K562 (cell line): ENCODE data around the gene HAUS7. TPM values are rescaled to one million over a fixed set of nuclear protein-coding genes. Genes with fewer than 3 reads are reported as not detected.

Experiments
- HLTF ChIP-seq: fragments of 450-650 bp; IDR thresholded peaks from 2 replicates; pipeline ENCODE4 v1.6.1; 2016
- KDM1A ChIP-seq, 2 experiments: fragments of 450-650 bp; IDR thresholded peaks; 2 replicates each; pipeline ENCODE4 v1.6.1; 2016; ENCODE audit warnings: mild to moderate bottlenecking in 2 of 2
- MYC ChIP-seq, 2 experiments: fragments of 250-450 bp in 1 of 2; sonication (Bioruptor Pico) in 1 of 2; IDR thresholded peaks; 2 replicates each; pipeline versions ENCODE4 v1.5.1 to v1.6.1; 2012 to 2021; ENCODE audit warnings: low read depth in 2 of 2, borderline replicate concordance in 1 of 2, improper control_type of control experiment in 1 of 2, low read length in 1 of 2, mild to moderate bottlenecking in 1 of 2, moderate library complexity in 1 of 2
- NFIC ChIP-seq: fragments of 450-650 bp; IDR thresholded peaks from 2 replicates; pipeline ENCODE4 v1.6.1; 2017; ENCODE audit warnings: mild to moderate bottlenecking, inconsistent platforms
- NR2C2 ChIP-seq, 2 experiments: fragments of 200-800 bp in 1 of 2; sonication (Bioruptor generic) in 1 of 2; sonication (generic) in 1 of 2; formaldehyde crosslinking in 1 of 2; IDR thresholded peaks; 2 replicates each; pipeline versions ENCODE4 v1.6.1 to v1.8.0; 2016 to 2022; ENCODE audit warnings: mild to moderate bottlenecking in 1 of 2, missing compliant biosample characterization in 1 of 2, missing genetic modification characterization in 1 of 2, missing genetic modification reagents in 1 of 2
- NRF1 ChIP-seq, 2 experiments: fragments of 450-650 bp; IDR thresholded peaks in 1 of 2; conservative IDR thresholded peaks in 1 of 2; 2 replicates each; pipeline ENCODE4 v1.6.1; 2014; ENCODE audit warnings: mild to moderate bottlenecking in 2 of 2
- RBM25 ChIP-seq: fragments of 200-400 bp; formaldehyde crosslinking; IDR thresholded peaks from 2 replicates; pipeline ENCODE4 v1.6.1; 2018; ENCODE audit warnings: low read length, low read depth, moderate library complexity; ENCODE audit not compliant: severe bottlenecking
- RCOR1 ChIP-seq, 2 experiments: IDR thresholded peaks; 2 replicates each; pipeline ENCODE4 v1.6.1; 2012; ENCODE audit warnings: low read depth in 2 of 2, low read length in 2 of 2, borderline replicate concordance in 1 of 2, improper control_type of control experiment in 1 of 2
- SMAD4 ChIP-seq: fragments of 250-450 bp; sonication (Bioruptor Pico); conservative IDR thresholded peaks from 2 replicates; pipeline ENCODE4 v1.8.0; 2021; ENCODE audit warnings: inconsistent platforms, mild to moderate bottlenecking, moderate library complexity
- SPI1 ChIP-seq: IDR thresholded peaks from 2 replicates; pipeline ENCODE4 v1.6.1; 2011; ENCODE audit warnings: low read depth, low read length, control low read depth, borderline replicate concordance
- TBP ChIP-seq: optimal IDR thresholded peaks from 2 replicates; pipeline ENCODE3; 2011; ENCODE audit warnings: low read depth, low read length, improper control_type of control experiment
- TEAD2 ChIP-seq: fragments of 450-650 bp; IDR thresholded peaks from 2 replicates; pipeline ENCODE4 v1.6.1; 2016; ENCODE audit warnings: missing genetic modification characterization, control low read depth, missing compliant biosample characterization
- TEAD4 ChIP-seq, 2 experiments: sonication (generic) in 1 of 2; formaldehyde crosslinking in 1 of 2; IDR thresholded peaks; 2 replicates each; pipeline versions ENCODE4 v1.6.1 to v1.8.0; 2012 to 2022; ENCODE audit warnings: borderline replicate concordance in 1 of 2, inconsistent platforms in 1 of 2, low read length in 1 of 2, mild to moderate bottlenecking in 1 of 2, missing genetic modification reagents in 1 of 2
- ZNF263 ChIP-seq: sonication (generic); formaldehyde crosslinking; IDR thresholded peaks from 2 replicates; pipeline ENCODE4 v1.8.0; 2022; ENCODE audit warnings: mild to moderate bottlenecking, missing genetic modification reagents, borderline replicate concordance
- ZNF41 ChIP-seq: fragments of 250-450 bp; sonication (Bioruptor Pico); conservative IDR thresholded peaks from 2 replicates; pipeline ENCODE4 v1.4.0; 2020; ENCODE audit warnings: mild to moderate bottlenecking
- polyA plus RNA-seq, 8 experiments: library from polyadenylated mRNA; depleted of rRNA in 4 of 8; stranded (reverse) in 5 of 8; unstranded in 3 of 8; fragments of >200 nt; fragmentation: Nextera tagmentation in 2 of 8; fragmentation: Illumina TruSeq in 1 of 8; extraction: Ambion mirVana in 2 of 8; extraction: Trizol in 1 of 8; gene quantifications; 2 replicates each; pipeline versions ENCODE4 v1.2.1 to v1.2.3, GENCODE V29; 2011 to 2014; ENCODE audit warnings: inconsistent platforms in 1 of 8, missing spikeins in 1 of 8
- total RNA-seq, 7 experiments: library from RNA; depleted of rRNA in 6 of 7; stranded (reverse); fragments of >200 nt in 6 of 7; fragmentation: Illumina TruSeq in 2 of 7; extraction: Trizol in 2 of 7; gene quantifications; 2 replicates each; pipeline versions ENCODE4 v1.2.1 to v1.2.3, GENCODE V29; 2011 to 2021; ENCODE audit warnings: low replicate concordance in 1 of 7
- TF ChIP-seq, protein P1 (sequence below): fragments of 200-800 bp; sonication (Bioruptor generic); IDR thresholded peaks from 2 replicates; pipeline ENCODE4 v1.6.1; 2017; ENCODE audit warnings: missing genetic modification characterization, missing compliant biosample characterization
- TF ChIP-seq, protein P2 (sequence below): fragments of 250-450 bp; sonication (Bioruptor Pico); IDR thresholded peaks from 2 replicates; pipeline ENCODE4 v1.4.0; 2020; ENCODE audit warnings: mild to moderate bottlenecking
- TF ChIP-seq, protein P3 (sequence below), 2 experiments: fragments of 200-800 bp in 1 of 2; sonication (Bioruptor generic) in 1 of 2; sonication (generic) in 1 of 2; formaldehyde crosslinking in 1 of 2; IDR thresholded peaks in 1 of 2; conservative IDR thresholded peaks in 1 of 2; 2 replicates each; pipeline versions ENCODE4 v1.5.0 to v1.6.1; 2016 to 2020; ENCODE audit warnings: missing compliant biosample characterization in 1 of 2, missing genetic modification characterization in 1 of 2, missing genetic modification reagents in 1 of 2

The HAUS7 gene
- total and polyA plus RNA-seq, 9 of the 15 experiments (the other 6 are each of a cell fraction or from before 2014, with no cell fraction given): 10.0 to 94.9 (median 48.8) TPM

DNA sequence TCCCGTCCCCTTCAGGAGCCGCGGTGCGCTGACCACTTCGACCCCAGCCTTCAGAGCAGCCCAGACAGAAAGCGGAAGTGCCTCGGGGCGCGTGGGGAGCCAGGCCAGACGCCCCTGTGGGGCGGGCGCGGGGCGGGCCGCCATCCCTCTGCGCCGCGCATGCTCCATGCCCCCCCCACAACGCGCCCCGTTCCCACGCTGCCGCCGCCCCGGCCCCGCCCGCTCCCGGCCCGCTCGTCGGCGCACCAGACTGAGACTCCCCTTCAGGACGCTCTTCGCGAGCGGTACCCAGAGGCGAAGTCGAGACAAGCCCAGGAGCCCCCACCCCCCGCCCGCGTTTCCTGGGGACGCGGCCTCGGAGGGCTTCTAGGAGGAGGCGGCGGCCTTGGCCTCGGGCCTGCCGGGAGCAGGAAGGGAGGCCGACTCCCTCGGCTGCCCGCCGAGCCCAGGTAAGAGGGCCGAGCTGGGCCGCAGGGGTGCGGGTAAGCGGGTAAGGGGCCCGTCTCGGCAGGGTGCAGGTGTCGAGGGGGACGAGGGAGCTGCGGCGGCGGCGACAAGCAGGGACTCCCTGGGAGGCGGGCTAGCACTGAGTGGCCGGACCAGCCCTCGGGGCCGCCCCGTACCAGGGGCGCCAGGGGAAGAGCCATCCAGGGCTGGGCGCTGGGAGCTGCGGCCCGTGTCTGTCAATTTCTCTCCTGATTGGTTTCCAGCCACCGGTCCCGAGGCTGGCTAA is 59.0 kb downstream of the HAUS7 start, which contains the start of gene ZFP92 (continued):
- TF ChIP-seq SMAD4 (CRISPR knock-in tag): peak; percentile 59
- TF ChIP-seq HLTF: no peak
- TF ChIP-seq NR2C2 (CRISPR knock-in tag; IDR thresholded peaks at IDR 0.05): no peak; the same call in 1 of the 2 replicates
- TF ChIP-seq NR2C2 (tag; IDR thresholded peaks at IDR 0.05): 0 out of 2 replicates have a peak, but pooled peaks have one; percentile 31
- no peak for TF ChIP-seq TEAD4 (IDR thresholded peaks at IDR 0.05; ENCODE audit: low read length)
- TF ChIP-seq TEAD4 (CRISPR knock-in tag; IDR thresholded peaks at IDR 0.05; ENCODE audit: borderline replicate concordance): no peak
- peak; percentile 45 for TF ChIP-seq TBP
- 0 out of 2 replicates have a peak, but pooled peaks have one; percentile 13 for TF ChIP-seq ZNF263 (CRISPR knock-in tag)
- TF ChIP-seq ZNF41 (CRISPR knock-in tag): no peak
- TF ChIP-seq SPI1: peak; percentile 99
- TF ChIP-seq NRF1 (conservative IDR thresholded peaks at IDR 0.05 in 1 of 2, IDR thresholded peaks at IDR 0.05 in 1 of 2): peak; percentile 90 to 91
- TF ChIP-seq, protein P1, sequence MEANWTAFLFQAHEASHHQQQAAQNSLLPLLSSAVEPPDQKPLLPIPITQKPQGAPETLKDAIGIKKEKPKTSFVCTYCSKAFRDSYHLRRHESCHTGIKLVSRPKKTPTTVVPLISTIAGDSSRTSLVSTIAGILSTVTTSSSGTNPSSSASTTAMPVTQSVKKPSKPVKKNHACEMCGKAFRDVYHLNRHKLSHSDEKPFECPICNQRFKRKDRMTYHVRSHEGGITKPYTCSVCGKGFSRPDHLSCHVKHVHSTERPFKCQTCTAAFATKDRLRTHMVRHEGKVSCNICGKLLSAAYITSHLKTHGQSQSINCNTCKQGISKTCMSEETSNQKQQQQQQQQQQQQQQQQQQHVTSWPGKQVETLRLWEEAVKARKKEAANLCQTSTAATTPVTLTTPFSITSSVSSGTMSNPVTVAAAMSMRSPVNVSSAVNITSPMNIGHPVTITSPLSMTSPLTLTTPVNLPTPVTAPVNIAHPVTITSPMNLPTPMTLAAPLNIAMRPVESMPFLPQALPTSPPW (CRISPR knock-in tag): peak; percentile 93
- peak in 1 of 2 experiments; percentile 37; a peak in 1 of 4 replicates for TF ChIP-seq RCOR1 (IDR thresholded peaks at IDR 0.05; ENCODE audit: borderline replicate concordance in 1 of 2, low read depth in 2 of 2, low read length in 2 of 2)
- TF ChIP-seq, protein P2, sequence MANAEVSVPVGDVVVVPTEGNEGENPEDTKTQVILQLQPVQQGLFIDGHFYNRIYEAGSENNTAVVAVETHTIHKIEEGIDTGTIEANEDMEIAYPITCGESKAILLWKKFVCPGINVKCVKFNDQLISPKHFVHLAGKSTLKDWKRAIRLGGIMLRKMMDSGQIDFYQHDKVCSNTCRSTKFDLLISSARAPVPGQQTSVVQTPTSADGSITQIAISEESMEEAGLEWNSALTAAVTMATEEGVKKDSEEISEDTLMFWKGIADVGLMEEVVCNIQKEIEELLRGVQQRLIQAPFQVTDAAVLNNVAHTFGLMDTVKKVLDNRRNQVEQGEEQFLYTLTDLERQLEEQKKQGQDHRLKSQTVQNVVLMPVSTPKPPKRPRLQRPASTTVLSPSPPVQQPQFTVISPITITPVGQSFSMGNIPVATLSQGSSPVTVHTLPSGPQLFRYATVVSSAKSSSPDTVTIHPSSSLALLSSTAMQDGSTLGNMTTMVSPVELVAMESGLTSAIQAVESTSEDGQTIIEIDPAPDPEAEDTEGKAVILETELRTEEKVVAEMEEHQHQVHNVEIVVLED: 0 out of 2 replicates have a peak, but pooled peaks have one; percentile 47
- no peak for TF ChIP-seq TEAD2
- TF ChIP-seq RBM25: peak; percentile 94
- TF ChIP-seq KDM1A (IDR thresholded peaks at IDR 0.05): peak; percentile 49 to 72
- peak; percentile 35; the same call in 1 of the 2 replicates for TF ChIP-seq NFIC
- TF ChIP-seq MYC (IDR thresholded peaks at IDR 0.05; ENCODE audit: low read depth, low read length): peak; percentile 61
- no peak for TF ChIP-seq MYC (CRISPR knock-in tag; IDR thresholded peaks at IDR 0.05; ENCODE audit: borderline replicate concordance, low read depth)
- TF ChIP-seq, protein P3, sequence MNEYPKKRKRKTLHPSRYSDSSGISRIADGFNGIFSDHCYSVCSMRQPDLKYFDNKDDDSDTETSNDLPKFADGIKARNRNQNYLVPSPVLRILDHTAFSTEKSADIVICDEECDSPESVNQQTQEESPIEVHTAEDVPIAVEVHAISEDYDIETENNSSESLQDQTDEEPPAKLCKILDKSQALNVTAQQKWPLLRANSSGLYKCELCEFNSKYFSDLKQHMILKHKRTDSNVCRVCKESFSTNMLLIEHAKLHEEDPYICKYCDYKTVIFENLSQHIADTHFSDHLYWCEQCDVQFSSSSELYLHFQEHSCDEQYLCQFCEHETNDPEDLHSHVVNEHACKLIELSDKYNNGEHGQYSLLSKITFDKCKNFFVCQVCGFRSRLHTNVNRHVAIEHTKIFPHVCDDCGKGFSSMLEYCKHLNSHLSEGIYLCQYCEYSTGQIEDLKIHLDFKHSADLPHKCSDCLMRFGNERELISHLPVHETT (CRISPR knock-in tag; conservative IDR thresholded peaks at IDR 0.05 in 1 of 2, IDR thresholded peaks at IDR 0.05 in 1 of 2): peak in 1 of 2 experiments; percentile 83; a peak in 2 of 4 replicates
